ENCODE data around the gene EEIG1. TPM values are rescaled to one million over a fixed set of nuclear protein-coding genes. Genes with fewer than 3 reads are reported as not detected.

The EEIG1 gene
- total RNA-seq, 4 donors from 2014 or later: 5.0 to 140 (median 19.3) TPM

DNA sequence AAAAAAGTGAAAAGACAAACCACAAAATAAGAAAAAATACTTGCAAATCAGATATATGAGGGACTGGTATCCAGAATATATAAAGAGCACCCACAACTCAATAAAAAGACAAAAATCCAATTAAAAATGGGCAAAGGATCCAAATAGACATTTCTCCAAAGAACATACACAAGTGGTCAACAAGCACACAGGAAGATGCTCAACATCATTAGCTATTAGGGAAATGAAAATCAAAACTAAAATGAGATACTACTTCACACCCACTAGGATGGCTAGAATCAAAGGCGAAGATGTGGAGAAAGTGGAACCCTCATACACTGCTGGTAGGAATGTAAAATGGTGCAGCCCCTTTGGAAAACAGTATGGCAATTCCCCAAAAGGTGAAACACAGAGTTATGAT is 22.1 kb downstream of the EEIG1 start:
- Histone ChIP-seq H3K27ac (no peak overlapping the region), H3K36me3 (no peaks in the 10 kb centered on the region), H3K27me3 (no peaks in the 10 kb centered on the region), H3K4me1 (peaks cover 25 to 50% of the 10 kb centered on the region in 2 donors), H3K9me3 (no peaks in the 10 kb centered on the region), H3K4me3 (no peak overlapping the region)
- no peak for DNase-seq
- TF ChIP-seq POLR2A (IDR thresholded peaks at IDR 0.05): no peak
- TF ChIP-seq, protein P1, sequence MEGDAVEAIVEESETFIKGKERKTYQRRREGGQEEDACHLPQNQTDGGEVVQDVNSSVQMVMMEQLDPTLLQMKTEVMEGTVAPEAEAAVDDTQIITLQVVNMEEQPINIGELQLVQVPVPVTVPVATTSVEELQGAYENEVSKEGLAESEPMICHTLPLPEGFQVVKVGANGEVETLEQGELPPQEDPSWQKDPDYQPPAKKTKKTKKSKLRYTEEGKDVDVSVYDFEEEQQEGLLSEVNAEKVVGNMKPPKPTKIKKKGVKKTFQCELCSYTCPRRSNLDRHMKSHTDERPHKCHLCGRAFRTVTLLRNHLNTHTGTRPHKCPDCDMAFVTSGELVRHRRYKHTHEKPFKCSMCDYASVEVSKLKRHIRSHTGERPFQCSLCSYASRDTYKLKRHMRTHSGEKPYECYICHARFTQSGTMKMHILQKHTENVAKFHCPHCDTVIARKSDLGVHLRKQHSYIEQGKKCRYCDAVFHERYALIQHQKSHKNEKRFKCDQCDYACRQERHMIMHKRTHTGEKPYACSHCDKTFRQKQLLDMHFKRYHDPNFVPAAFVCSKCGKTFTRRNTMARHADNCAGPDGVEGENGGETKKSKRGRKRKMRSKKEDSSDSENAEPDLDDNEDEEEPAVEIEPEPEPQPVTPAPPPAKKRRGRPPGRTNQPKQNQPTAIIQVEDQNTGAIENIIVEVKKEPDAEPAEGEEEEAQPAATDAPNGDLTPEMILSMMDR (IDR thresholded peaks at IDR 0.05): no peak
- intact Hi-C loops (cut with DNase I; ENCODE audit: low total_unique reads): no loop called here

DNA sequence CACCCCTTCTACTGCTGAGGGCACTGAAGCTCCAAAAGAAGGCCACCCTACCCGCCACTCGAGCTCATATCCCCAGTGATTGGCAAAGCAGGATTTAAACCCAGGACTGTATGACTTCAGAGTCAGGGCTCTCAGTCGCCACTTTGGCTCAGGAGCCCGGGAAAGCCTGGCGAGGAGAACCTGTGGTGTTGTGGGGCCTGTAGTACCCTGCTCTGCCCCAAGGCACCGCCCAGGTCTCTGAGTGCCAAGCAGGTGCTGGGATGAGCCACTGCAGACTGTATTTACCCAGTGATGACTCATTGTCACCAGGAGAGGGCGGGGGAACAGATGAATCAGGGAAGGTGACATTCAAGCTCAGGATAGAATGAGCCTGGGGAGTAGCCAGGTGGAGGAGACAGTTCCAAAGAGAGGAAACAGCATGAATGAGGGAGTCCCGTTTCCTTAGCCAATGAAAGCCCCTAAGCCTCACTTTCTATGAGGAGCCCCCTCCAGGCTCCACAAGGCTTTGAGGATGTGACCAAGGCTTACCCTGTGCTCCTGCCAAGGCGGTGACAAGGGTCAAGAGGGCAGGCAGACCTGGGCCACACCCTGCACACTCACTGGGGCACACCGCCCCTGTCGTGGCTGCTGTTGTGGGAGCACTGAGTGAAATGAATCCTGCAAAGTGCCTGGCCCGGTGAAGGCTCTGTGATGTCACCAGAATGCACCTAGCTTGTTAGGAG is 25.3 kb downstream of the EEIG1 start:
- Histone ChIP-seq H3K9me3 (no peaks in the 10 kb centered on the region), H3K27me3 (no peaks in the 10 kb centered on the region), H3K27ac (peak overlapping the region; percentile 66 to 70), H3K4me3 (no peak overlapping the region), H3K36me3 (no peaks in the 10 kb centered on the region), H3K4me1 (peaks cover 12 to 23% of the 10 kb centered on the region in 2 donors)
- DNase-seq: no peak
- TF ChIP-seq, protein P1 (IDR thresholded peaks at IDR 0.05): peak in 1 of 4 experiments; percentile 18
- TF ChIP-seq POLR2A (IDR thresholded peaks at IDR 0.05): no peak
- intact Hi-C loops (cut with DNase I; ENCODE audit: low total_unique reads): no loop called here

DNA sequence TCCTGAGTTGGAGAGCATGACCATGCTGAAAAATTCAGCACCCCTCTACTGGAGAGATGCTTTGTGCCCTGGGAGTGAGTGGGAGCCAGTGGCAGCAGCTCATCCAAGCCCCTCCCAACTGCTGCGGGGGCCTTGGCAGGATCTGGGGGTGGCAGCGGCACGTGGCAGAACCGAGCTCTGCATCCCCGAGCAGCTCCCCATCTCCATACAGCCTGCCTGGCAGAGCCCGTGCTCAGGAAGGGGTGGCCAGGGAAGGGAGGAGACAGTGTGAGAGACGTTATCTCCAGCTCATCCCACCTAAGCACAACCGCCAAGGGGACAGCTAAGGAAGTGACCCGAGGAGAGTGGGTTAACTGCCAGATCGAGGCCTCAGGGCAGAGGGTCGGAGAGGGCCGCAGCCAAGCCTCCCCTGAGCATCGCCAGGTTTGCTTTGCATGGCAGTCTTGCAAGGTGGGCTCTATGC is 25.9 kb downstream of the EEIG1 start:
- H3K27me3 ChIP-seq: no peaks in the 10 kb centered on the region
- peaks cover 11 to 17% of the 10 kb centered on the region in 2 donors for H3K4me1 ChIP-seq
- no peaks in the 10 kb centered on the region for H3K36me3 ChIP-seq
- DNase-seq: no peak
- intact Hi-C loops (cut with DNase I; ENCODE audit: low total_unique reads): no loop called here
- no peak overlapping the region for H3K4me3 ChIP-seq
- H3K27ac ChIP-seq: peak overlapping the region; percentile 66 to 70
- TF ChIP-seq, protein P1 (IDR thresholded peaks at IDR 0.05): no peak
- no peak for TF ChIP-seq POLR2A (IDR thresholded peaks at IDR 0.05)
- no peaks in the 10 kb centered on the region for H3K9me3 ChIP-seq

DNA sequence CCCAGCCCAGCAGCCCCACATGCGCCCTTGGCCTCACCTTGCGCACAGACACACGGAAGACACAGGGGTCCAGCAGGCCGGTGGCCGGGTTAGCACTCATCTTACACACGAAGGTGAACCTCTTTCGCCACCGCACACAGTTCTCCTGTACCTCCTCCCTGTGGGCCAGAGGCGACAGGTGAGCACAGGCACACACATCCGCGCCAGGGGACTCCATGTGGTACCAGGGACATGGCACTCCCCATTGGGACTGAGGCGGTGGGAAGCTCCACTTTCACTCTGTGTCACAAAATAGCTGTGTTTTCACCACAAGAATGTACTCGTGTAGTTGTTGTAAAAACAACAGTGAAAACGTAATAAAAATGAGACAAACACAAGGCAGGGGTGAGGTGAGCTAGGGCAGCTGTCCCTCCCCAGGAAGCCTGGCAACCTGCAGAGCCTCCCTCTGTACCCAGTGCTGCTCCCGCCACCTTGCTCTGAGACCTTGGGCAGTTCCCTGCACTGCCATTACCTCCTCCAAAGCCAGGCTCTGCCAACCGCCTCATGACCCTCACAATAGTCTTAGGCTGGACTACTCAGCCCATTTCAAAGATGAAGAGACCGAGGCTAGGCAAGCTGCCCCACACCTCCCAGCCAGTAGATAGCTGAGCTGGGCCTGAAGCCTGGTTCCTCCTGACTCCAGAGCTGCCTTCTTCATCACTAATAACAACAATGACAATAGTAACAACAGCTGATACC is 26.9 kb downstream of the EEIG1 start:
- H3K4me3 ChIP-seq: no peak overlapping the region
- no peaks in the 10 kb centered on the region for H3K27me3 ChIP-seq
- H3K27ac ChIP-seq: peak overlapping the region; percentile 66 to 70
- H3K36me3 ChIP-seq: no peaks in the 10 kb centered on the region
- no peaks in the 10 kb centered on the region for H3K9me3 ChIP-seq
- no peak for DNase-seq
- intact Hi-C loops (cut with DNase I; ENCODE audit: low total_unique reads): no loop called here
- TF ChIP-seq POLR2A (IDR thresholded peaks at IDR 0.05): no peak
- TF ChIP-seq, protein P1 (IDR thresholded peaks at IDR 0.05): no peak
- H3K4me1 ChIP-seq: peaks cover 6 to 14% of the 10 kb centered on the region in 2 donors

DNA sequence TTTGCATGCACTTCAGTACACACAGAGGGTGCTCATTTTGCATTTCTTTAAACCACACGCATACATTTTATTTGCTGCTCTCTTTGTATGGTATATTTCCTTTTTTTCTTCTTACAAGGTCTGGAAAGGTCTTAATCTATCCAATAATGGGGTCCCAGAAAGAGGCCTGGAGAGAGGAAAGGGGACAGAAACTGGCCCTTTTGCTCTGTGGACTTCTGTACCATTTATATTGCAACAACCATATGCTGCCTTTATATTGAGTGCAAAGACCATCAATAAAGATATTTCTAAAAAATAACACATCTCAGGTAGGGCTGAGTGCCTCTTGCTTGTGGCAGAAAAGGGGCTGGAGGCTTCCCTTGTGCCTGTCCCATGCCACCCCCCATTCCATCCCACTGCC is 27.6 kb downstream of the EEIG1 start:
- no peaks in the 10 kb centered on the region for H3K9me3 ChIP-seq
- no peak for DNase-seq
- H3K36me3 ChIP-seq: no peaks in the 10 kb centered on the region
- intact Hi-C loops (cut with DNase I; ENCODE audit: low total_unique reads): no loop called here
- H3K27ac ChIP-seq: no peak overlapping the region
- no peaks in the 10 kb centered on the region for H3K27me3 ChIP-seq
- peaks cover 6 to 14% of the 10 kb centered on the region in 2 donors for H3K4me1 ChIP-seq
- TF ChIP-seq, protein P1 (IDR thresholded peaks at IDR 0.05): no peak
- no peak for TF ChIP-seq POLR2A (IDR thresholded peaks at IDR 0.05)
- H3K4me3 ChIP-seq: no peak overlapping the region
